Measurements from ENCODE around the gene QRICH1. TPM values are rescaled to one million over a fixed set of nuclear protein-coding genes. Genes with fewer than 3 reads are reported as not detected.

The QRICH1 gene
- total RNA-seq, 1 experiment from 2014 or later, result 123 TPM

DNA sequence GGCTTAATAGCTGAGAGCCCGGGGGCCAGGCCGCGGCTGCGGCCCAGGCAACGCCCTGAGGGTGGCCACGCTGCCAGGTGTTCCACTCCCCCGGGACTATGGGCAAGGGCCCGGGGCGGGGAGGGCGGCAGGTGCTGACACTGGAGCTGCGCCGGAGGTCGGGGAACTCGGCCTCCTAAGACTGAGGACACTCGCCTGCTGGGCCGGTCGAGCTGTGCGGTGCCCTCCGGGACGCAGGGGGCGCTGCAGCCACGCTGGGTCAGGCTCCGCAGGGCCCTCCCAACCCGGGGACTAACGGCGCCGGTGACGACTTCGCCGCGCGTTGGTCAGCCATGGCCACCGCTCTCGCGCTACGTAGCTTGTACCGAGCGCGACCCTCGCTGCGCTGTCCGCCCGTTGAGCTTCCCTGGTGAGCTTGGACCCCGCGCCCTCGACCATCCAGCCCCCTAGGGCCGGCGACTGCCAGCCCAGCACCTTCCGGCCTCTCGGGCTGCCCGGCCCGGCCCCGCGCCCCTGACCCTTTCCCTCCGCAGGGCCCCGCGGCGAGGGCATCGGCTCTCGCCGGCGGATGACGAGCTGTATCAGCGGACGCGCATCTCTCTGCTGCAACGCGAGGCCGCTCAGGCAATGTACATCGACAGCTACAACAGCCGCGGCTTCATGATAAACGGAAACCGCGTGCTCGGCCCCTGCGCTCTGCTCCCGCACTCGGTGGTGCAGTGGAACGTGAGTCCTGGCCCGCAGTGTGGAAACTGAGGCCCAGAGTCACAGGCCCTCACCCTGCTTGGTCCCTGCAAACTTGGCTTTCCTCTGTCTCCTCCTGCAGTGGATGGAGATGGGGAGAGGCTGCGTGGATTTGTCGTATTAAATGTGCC, 71.8 kb downstream of the QRICH1 start, which contains the start of gene NDUFAF3 (continued):
- TF ChIP-seq, protein P1, sequence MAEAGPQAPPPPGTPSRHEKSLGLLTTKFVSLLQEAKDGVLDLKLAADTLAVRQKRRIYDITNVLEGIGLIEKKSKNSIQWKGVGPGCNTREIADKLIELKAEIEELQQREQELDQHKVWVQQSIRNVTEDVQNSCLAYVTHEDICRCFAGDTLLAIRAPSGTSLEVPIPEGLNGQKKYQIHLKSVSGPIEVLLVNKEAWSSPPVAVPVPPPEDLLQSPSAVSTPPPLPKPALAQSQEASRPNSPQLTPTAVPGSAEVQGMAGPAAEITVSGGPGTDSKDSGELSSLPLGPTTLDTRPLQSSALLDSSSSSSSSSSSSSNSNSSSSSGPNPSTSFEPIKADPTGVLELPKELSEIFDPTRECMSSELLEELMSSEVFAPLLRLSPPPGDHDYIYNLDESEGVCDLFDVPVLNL (CRISPR knock-in tag; IDR thresholded peaks at IDR 0.05; ENCODE audit: borderline replicate concordance, low read depth), result no peak
- no peak for TF ChIP-seq ZNF121 (CRISPR knock-in tag; IDR thresholded peaks at IDR 0.05)
- peak; percentile 79 for TF ChIP-seq FOXP1 (CRISPR knock-in tag; IDR thresholded peaks at IDR 0.05; ENCODE audit: borderline replicate concordance)
- peak; percentile 84; the same call in 1 of the 2 replicates for TF ChIP-seq CREB1 (CRISPR knock-in tag; IDR thresholded peaks at IDR 0.05)
- peak; percentile 95 for TF ChIP-seq MYBL2 (CRISPR knock-in tag; IDR thresholded peaks at IDR 0.05)
- TF ChIP-seq, protein P2, sequence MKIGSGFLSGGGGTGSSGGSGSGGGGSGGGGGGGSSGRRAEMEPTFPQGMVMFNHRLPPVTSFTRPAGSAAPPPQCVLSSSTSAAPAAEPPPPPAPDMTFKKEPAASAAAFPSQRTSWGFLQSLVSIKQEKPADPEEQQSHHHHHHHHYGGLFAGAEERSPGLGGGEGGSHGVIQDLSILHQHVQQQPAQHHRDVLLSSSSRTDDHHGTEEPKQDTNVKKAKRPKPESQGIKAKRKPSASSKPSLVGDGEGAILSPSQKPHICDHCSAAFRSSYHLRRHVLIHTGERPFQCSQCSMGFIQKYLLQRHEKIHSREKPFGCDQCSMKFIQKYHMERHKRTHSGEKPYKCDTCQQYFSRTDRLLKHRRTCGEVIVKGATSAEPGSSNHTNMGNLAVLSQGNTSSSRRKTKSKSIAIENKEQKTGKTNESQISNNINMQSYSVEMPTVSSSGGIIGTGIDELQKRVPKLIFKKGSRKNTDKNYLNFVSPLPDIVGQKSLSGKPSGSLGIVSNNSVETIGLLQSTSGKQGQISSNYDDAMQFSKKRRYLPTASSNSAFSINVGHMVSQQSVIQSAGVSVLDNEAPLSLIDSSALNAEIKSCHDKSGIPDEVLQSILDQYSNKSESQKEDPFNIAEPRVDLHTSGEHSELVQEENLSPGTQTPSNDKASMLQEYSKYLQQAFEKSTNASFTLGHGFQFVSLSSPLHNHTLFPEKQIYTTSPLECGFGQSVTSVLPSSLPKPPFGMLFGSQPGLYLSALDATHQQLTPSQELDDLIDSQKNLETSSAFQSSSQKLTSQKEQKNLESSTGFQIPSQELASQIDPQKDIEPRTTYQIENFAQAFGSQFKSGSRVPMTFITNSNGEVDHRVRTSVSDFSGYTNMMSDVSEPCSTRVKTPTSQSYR (CRISPR knock-in tag; IDR thresholded peaks at IDR 0.05), result peak; percentile 75; the same call in 1 of the 2 replicates
- TF ChIP-seq NR2C2 (CRISPR knock-in tag; IDR thresholded peaks at IDR 0.05), result peak; percentile 59
- peak; percentile 39; the same call in 1 of the 2 replicates for TF ChIP-seq ZNF232 (CRISPR knock-in tag; IDR thresholded peaks at IDR 0.05)
- peak; percentile 63 for TF ChIP-seq ZNF423 (CRISPR knock-in tag; IDR thresholded peaks at IDR 0.05)
- TF ChIP-seq, protein P3, sequence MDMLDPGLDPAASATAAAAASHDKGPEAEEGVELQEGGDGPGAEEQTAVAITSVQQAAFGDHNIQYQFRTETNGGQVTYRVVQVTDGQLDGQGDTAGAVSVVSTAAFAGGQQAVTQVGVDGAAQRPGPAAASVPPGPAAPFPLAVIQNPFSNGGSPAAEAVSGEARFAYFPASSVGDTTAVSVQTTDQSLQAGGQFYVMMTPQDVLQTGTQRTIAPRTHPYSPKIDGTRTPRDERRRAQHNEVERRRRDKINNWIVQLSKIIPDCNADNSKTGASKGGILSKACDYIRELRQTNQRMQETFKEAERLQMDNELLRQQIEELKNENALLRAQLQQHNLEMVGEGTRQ (CRISPR knock-in tag; IDR thresholded peaks at IDR 0.05), result peak; percentile 31; the same call in 1 of the 2 replicates
- peak; percentile 88; the same call in 1 of the 2 replicates for TF ChIP-seq TEAD1 (CRISPR knock-in tag; IDR thresholded peaks at IDR 0.05)
- TF ChIP-seq EMX1 (CRISPR knock-in tag; IDR thresholded peaks at IDR 0.05), result 0 out of 2 replicates have a peak, but pooled peaks have one; percentile 36
- TF ChIP-seq ZNF219 (CRISPR knock-in tag; IDR thresholded peaks at IDR 0.05; ENCODE audit: borderline replicate concordance), result no peak
- TF ChIP-seq, protein P4, sequence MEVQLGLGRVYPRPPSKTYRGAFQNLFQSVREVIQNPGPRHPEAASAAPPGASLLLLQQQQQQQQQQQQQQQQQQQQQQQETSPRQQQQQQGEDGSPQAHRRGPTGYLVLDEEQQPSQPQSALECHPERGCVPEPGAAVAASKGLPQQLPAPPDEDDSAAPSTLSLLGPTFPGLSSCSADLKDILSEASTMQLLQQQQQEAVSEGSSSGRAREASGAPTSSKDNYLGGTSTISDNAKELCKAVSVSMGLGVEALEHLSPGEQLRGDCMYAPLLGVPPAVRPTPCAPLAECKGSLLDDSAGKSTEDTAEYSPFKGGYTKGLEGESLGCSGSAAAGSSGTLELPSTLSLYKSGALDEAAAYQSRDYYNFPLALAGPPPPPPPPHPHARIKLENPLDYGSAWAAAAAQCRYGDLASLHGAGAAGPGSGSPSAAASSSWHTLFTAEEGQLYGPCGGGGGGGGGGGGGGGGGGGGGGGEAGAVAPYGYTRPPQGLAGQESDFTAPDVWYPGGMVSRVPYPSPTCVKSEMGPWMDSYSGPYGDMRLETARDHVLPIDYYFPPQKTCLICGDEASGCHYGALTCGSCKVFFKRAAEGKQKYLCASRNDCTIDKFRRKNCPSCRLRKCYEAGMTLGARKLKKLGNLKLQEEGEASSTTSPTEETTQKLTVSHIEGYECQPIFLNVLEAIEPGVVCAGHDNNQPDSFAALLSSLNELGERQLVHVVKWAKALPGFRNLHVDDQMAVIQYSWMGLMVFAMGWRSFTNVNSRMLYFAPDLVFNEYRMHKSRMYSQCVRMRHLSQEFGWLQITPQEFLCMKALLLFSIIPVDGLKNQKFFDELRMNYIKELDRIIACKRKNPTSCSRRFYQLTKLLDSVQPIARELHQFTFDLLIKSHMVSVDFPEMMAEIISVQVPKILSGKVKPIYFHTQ (CRISPR knock-in tag; IDR thresholded peaks at IDR 0.05), result no peak
- 0 out of 2 replicates have a peak, but pooled peaks have one; percentile 36 for TF ChIP-seq ESRRA (CRISPR knock-in tag; IDR thresholded peaks at IDR 0.05; ENCODE audit: borderline replicate concordance)
- no peak for TF ChIP-seq ZNF138 (CRISPR knock-in tag; conservative IDR thresholded peaks at IDR 0.05)
- no peak for TF ChIP-seq ZNF263 (CRISPR knock-in tag; IDR thresholded peaks at IDR 0.05; ENCODE audit: low read depth)
- TF ChIP-seq RORB (CRISPR knock-in tag; IDR thresholded peaks at IDR 0.05), result no peak
- no peak for TF ChIP-seq MXD4 (CRISPR knock-in tag; IDR thresholded peaks at IDR 0.05; ENCODE audit: borderline replicate concordance)
- TF ChIP-seq, protein P5, sequence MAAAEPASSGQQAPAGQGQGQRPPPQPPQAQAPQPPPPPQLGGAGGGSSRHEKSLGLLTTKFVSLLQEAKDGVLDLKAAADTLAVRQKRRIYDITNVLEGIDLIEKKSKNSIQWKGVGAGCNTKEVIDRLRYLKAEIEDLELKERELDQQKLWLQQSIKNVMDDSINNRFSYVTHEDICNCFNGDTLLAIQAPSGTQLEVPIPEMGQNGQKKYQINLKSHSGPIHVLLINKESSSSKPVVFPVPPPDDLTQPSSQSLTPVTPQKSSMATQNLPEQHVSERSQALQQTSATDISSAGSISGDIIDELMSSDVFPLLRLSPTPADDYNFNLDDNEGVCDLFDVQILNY (CRISPR knock-in tag; IDR thresholded peaks at IDR 0.05), result peak; percentile 72
- TF ChIP-seq CREM (CRISPR knock-in tag; IDR thresholded peaks at IDR 0.05), result peak; percentile 84; the same call in 1 of the 2 replicates
- 0 out of 2 replicates have a peak, but pooled peaks have one; percentile 72 for TF ChIP-seq NFE2L1 (CRISPR knock-in tag; IDR thresholded peaks at IDR 0.05)
- TF ChIP-seq, protein P6, sequence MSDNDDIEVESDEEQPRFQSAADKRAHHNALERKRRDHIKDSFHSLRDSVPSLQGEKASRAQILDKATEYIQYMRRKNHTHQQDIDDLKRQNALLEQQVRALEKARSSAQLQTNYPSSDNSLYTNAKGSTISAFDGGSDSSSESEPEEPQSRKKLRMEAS (CRISPR knock-in tag; IDR thresholded peaks at IDR 0.05), result peak; percentile 73
- TF ChIP-seq SMAD4 (CRISPR knock-in tag; IDR thresholded peaks at IDR 0.05), result 0 out of 2 replicates have a peak, but pooled peaks have one; percentile 2
- 0 out of 2 replicates have a peak, but pooled peaks have one; percentile 11 for TF ChIP-seq ELF4 (CRISPR knock-in tag; IDR thresholded peaks at IDR 0.05; ENCODE audit: low read depth)
- TF ChIP-seq FOXK1 (CRISPR knock-in tag; IDR thresholded peaks at IDR 0.05), result peak; percentile 81; the same call in 1 of the 2 replicates
- TF ChIP-seq KAT7 (CRISPR knock-in tag; IDR thresholded peaks at IDR 0.05; ENCODE audit: borderline replicate concordance), result 0 out of 2 replicates have a peak, but pooled peaks have one; percentile 16

All from WTC11 (cell line).